Mesothelial cell of epicardium (in vitro differentiated cells): ENCODE measurements around the gene ABCF2. TPM values are rescaled to one million over a fixed set of nuclear protein-coding genes. Genes with fewer than 3 reads are reported as not detected.
A peak's percentile ranks its signal among the peaks of the same experiment; 100 is the strongest.

Source experiments
- DNase-seq, 2 experiments: peaks; one replicate each; pipeline ENCODE4 v3.0.0; 2021; ENCODE audit warnings: low spot score in 2 of 2; ENCODE audit not compliant: unreplicated experiment in 2 of 2
- H3K27ac Mint-ChIP-seq: 2 replicates; pipeline ENCODE4 v1.8.0; 2021; ENCODE audit warnings: mixed read lengths
- H3K27me3 Mint-ChIP-seq: 2 replicates; pipeline ENCODE4 v1.8.0; 2021; ENCODE audit warnings: low read depth, mixed read lengths
- H3K36me3 Mint-ChIP-seq: 2 replicates; pipeline ENCODE4 v1.8.0; 2021; ENCODE audit warnings: mixed read lengths
- H3K4me1 Mint-ChIP-seq: 2 replicates; pipeline ENCODE4 v1.8.0; 2021; ENCODE audit warnings: mixed read lengths
- H3K4me3 Mint-ChIP-seq: 2 replicates; pipeline ENCODE4 v1.8.0; 2021; ENCODE audit warnings: mild to moderate bottlenecking, moderate library complexity, mixed read lengths
- H3K9me3 Mint-ChIP-seq: 2 replicates; pipeline ENCODE4 v1.8.0; 2021; ENCODE audit warnings: mixed read lengths
- CTCF ChIP-seq: fragments of 200-600 bp; sonication (generic); IDR thresholded peaks from one replicate; pipeline ENCODE4 v1.5.0; 2021; ENCODE audit warnings: antibody characterized with exemption; ENCODE audit not compliant: unreplicated experiment
- total RNA-seq: library from RNA; stranded (reverse); gene quantifications from 3 replicates; pipeline ENCODE4 v1.2.1, GENCODE V29; 2021

ABCF2 gene
- total RNA-seq, 1 donor from 2014 or later: 46.2 TPM

GRCh38 chr7:151168003-151168786 lies 58.8 kb downstream of the ABCF2 start:
- H3K9me3 Mint-ChIP-seq: no peaks in the 10 kb centered on the region
- peak; percentile 57 for TF ChIP-seq CTCF
- H3K36me3 Mint-ChIP-seq: no peaks in the 10 kb centered on the region
- peak overlapping the region; percentile 62 for H3K4me3 Mint-ChIP-seq
- peaks cover 52% of the 10 kb centered on the region for H3K27me3 Mint-ChIP-seq
- peak in 1 of 2 experiments; percentile 59 for DNase-seq
- H3K27ac Mint-ChIP-seq: no peak overlapping the region
- H3K4me1 Mint-ChIP-seq: peaks cover 2% of the 10 kb centered on the region

- Mint-ChIP-seq H3K36me3 (no peaks in the 10 kb centered on the region), H3K9me3 (no peaks in the 10 kb centered on the region), H3K27ac (no peak within 1 kb of the TSS), H3K4me3 (peak within 1 kb of the TSS; percentile 62), H3K27me3 (peaks cover 45% of the 10 kb centered on the region), H3K4me1 (peaks cover 2% of the 10 kb centered on the region)
- peak; percentile 28 for TF ChIP-seq CTCF
- peak in 1 of 2 experiments; percentile 61 for DNase-seq
Measured at GRCh38 chr7:151167197-151167961, 59.6 kb downstream of the ABCF2 start, which contains the start of gene GBX1. Gene GBX1 (minus strand): TSS chr7:151167694. CDS start chr7:151167548, 146 bp downstream.

- H3K4me1 Mint-ChIP-seq: peaks cover 2% of the 10 kb centered on the region
- no peak for TF ChIP-seq CTCF
- peak overlapping the region; percentile 49 for H3K4me3 Mint-ChIP-seq
- H3K27ac Mint-ChIP-seq: no peak overlapping the region
- H3K36me3 Mint-ChIP-seq: no peaks in the 10 kb centered on the region
- peaks cover 38% of the 10 kb centered on the region for H3K27me3 Mint-ChIP-seq
- DNase-seq: no peak
- no peaks in the 10 kb centered on the region for H3K9me3 Mint-ChIP-seq
Measured at GRCh38 chr7:151166629-151167196, 60.3 kb downstream of the ABCF2 start.

Other genes with a start within 250 kb of the ABCF2 start
- 11.2 to 12.3 TPM (median 11.7 TPM) in 3 replicates for gene KCNH2, start 248.9 kb downstream of the ABCF2 start, total RNA-seq
- 6.0 to 7.8 TPM (median 6.6 TPM) in 3 replicates for gene NOS3, start 236.2 kb downstream of the ABCF2 start, total RNA-seq
- gene ATG9B, start 202.7 kb downstream of the ABCF2 start, total RNA-seq: 10.6 to 14.0 TPM (median 11.8 TPM) in 3 replicates
- gene ABCB8, start 198.8 kb downstream of the ABCF2 start, total RNA-seq: 39.8 to 48.0 TPM (median 40.7 TPM) in 3 replicates
- 6.1 to 7.9 TPM (median 7.2 TPM) in 3 replicates for gene ASIC3, start 178.7 kb downstream of the ABCF2 start, total RNA-seq
- gene CDK5, start 169.3 kb downstream of the ABCF2 start, total RNA-seq: 17.0 to 17.5 TPM (median 17.4 TPM) in 3 replicates
- 236 to 249 TPM (median 243 TPM) in 3 replicates for gene SLC4A2, start 167.6 kb downstream of the ABCF2 start, total RNA-seq
- 86.8 to 97.6 TPM (median 92.5 TPM) in 3 replicates for gene FASTK, start 146.4 kb downstream of the ABCF2 start, total RNA-seq
- 34.7 to 38.4 TPM (median 36.5 TPM) in 3 replicates for gene TMUB1, start 143.7 kb downstream of the ABCF2 start, total RNA-seq
- gene AGAP3, start 140.7 kb downstream of the ABCF2 start, total RNA-seq: 134 to 146 TPM (median 141 TPM) in 3 replicates
- gene GBX1, start 59.5 kb downstream of the ABCF2 start, total RNA-seq: 0.20 TPM in 1 of 3 replicates, not detected in the others
- not detected in 3 replicates for gene ASB10, start 40.0 kb downstream of the ABCF2 start, total RNA-seq
- gene H2BK1, start 16.7 kb downstream of the ABCF2 start, total RNA-seq: not detected in 3 replicates
- 55.1 to 56.5 TPM (median 56.2 TPM) in 3 replicates for gene CHPF2, start 5.3 kb upstream of the ABCF2 start, total RNA-seq
- gene SMARCD3, start 21.5 kb upstream of the ABCF2 start, total RNA-seq: 114 to 119 TPM (median 116 TPM) in 3 replicates
- gene NUB1, start 114.6 kb upstream of the ABCF2 start, total RNA-seq: 47.7 to 52.4 TPM (median 52.3 TPM) in 3 replicates
- gene WDR86, start 182.8 kb upstream of the ABCF2 start, total RNA-seq: 259 to 274 TPM (median 266 TPM) in 3 replicates
- gene CRYGN, start 212.9 kb upstream of the ABCF2 start, total RNA-seq: 9.4 to 12.2 TPM (median 10.5 TPM) in 3 replicates